Esophagus (tissue), 2 donors: ENCODE measurements around the gene YPEL4. TPM values are rescaled to one million over a fixed set of nuclear protein-coding genes. Genes with fewer than 3 reads are reported as not detected.
A peak's percentile ranks its signal among the peaks of the same experiment; 100 is the strongest.
"Not testable (repeated sequence)": the region's sequence is repeated elsewhere in the genome, so short reads cannot be mapped to it uniquely, and the experiment has no call there.

Experiments
- H3K27ac ChIP-seq, 2 donors: one replicate each; pipeline ENCODE4 v1.5.1; 2013; ENCODE audit warnings: low read depth in 2 of 2, mild to moderate bottlenecking in 2 of 2, inconsistent platforms in 1 of 2, low read length in 1 of 2, moderate library complexity in 1 of 2
- H3K27me3 ChIP-seq, 2 donors: one replicate each; pipeline ENCODE4 v1.6.1; 2013; ENCODE audit warnings: low read length in 2 of 2, control low read depth in 1 of 2, mild to moderate bottlenecking in 1 of 2; ENCODE audit not compliant: insufficient read depth in 2 of 2, control insufficient read depth in 1 of 2
- H3K36me3 ChIP-seq, 2 donors: one replicate each; pipeline ENCODE4 v1.6.1; 2013; ENCODE audit warnings: low read length in 1 of 2; ENCODE audit not compliant: control insufficient read depth in 2 of 2, insufficient read depth in 2 of 2
- H3K4me1 ChIP-seq, 2 donors: one replicate each; pipeline ENCODE4 v1.6.1; 2013; ENCODE audit warnings: low read length in 1 of 2; ENCODE audit not compliant: control insufficient read depth in 2 of 2, insufficient read depth in 2 of 2
- H3K4me3 ChIP-seq, 2 donors: one replicate each; pipeline ENCODE4 v1.5.1; 2013; ENCODE audit warnings: low read length in 2 of 2, mild to moderate bottlenecking in 2 of 2, low read depth in 1 of 2, moderate library complexity in 1 of 2
- H3K9me3 ChIP-seq, 2 donors: one replicate each; pipeline ENCODE4 v1.6.1; 2013; ENCODE audit warnings: mild to moderate bottlenecking in 2 of 2, low read depth in 1 of 2, low read length in 1 of 2, moderate library complexity in 1 of 2; ENCODE audit not compliant: control insufficient read depth in 2 of 2, insufficient read depth in 1 of 2
- WGBS, 2 donors: extraction: QIAGEN DNeasy Blood & Tissue Kit; methylation state at CpG; one replicate each; pipeline ENCODE4 v1.1.7; 2013; 5-methylcytosine and 5-hydroxymethylcytosine counted together
- polyA plus RNA-seq, 2 donors: library from polyadenylated mRNA; stranded (reverse); fragments of 200-250 nt; gene quantifications; one replicate each; pipeline ENCODE4 v1.2.3, GENCODE V29; 2013
- donor health status: healthy with polysubstance abuse.
- donor health status: Bipolar disorder and iron deficiency.

YPEL4 gene
- polyA plus RNA-seq, 2 donors, result 0.35 to 0.39 TPM

DNA sequence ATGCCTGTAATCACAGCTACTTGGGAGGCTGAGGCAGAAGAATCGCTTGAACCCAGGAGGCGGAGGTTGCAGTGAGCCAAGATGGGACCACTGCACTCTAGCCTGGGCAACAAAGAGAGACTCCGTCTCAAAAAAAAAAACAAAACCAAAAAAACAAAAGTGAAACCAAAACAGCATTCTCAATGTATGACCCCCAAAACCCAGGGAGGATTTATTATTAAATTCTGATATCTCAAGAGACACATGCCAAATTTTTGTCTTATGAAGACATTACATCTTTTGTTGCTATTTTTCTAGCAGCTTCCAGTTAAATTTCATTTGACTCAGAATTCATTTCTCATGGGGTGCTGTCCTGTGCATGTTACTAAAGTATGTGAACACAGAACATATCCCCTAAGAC lies 3.0 kb upstream of the YPEL4 start:
- H3K9me3 ChIP-seq, result no peaks in the 10 kb centered on the region
- no peak overlapping the region for H3K4me3 ChIP-seq
- peaks cover 6 to 10% of the 10 kb centered on the region in 2 donors for H3K4me1 ChIP-seq
- 75 to 77% methylated on average over 3 of the region's 3 CpGs for WGBS, 2 donors
- no peaks in the 10 kb centered on the region for H3K36me3 ChIP-seq
- H3K27ac ChIP-seq, result no peak overlapping the region
- H3K27me3 ChIP-seq, result peaks cover 0 to 8% of the 10 kb centered on the region in 2 donors

DNA sequence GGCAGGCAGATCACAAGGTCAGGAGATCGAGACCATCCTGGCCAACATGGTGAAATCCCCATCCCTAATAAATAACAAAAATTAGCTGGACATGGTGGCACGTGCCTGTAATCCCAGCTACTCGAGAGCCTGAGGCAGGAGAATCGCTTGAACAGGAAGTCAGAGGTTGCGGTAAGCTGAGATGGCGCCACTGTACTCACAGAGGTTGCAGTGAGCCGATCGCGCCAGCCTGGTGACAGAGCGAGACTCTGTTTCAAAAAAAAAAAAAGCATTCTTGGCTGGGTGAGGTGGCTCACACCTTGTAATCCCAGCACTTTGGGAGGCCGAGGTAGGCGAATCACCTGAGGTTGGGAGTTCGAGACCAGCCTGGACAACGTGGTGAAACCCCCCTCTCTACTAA lies 2.5 kb upstream of the YPEL4 start:
- not testable (repeated sequence) for H3K4me3 ChIP-seq, H3K9me3 ChIP-seq, H3K27ac ChIP-seq, H3K36me3 ChIP-seq, H3K27me3 ChIP-seq
- peaks cover 6 to 10% of the 10 kb centered on the region in 2 donors for H3K4me1 ChIP-seq
- WGBS, 2 donors, result 80 to 81% methylated on average over 14 of the region's 14 CpGs

DNA sequence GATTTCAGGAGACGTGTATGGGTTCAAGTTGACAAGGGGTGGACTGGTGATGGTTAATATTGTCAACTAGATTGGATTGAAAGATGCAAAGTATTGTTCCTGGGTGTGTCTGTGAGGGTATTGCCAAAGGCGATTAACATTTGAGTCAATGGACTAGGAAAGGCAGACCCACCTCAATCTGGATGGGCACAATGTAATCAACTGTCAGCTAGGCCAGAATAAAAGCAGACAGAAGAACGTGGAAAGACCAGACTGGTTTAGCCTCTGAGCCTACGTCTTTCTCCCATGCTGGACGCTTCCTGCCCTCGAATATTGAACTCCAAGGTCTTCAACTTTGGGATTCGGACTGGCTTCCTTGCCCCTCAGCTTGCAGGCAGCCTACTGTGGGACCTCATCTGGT lies 1.7 kb upstream of the YPEL4 start:
- WGBS, 2 donors, result 75 to 84% methylated on average over 7 of the region's 7 CpGs
- H3K4me1 ChIP-seq, result peaks cover 11 to 17% of the 10 kb centered on the region in 2 donors
- no peaks in the 10 kb centered on the region for H3K9me3 ChIP-seq
- H3K4me3 ChIP-seq, result no peak overlapping the region
- no peaks in the 10 kb centered on the region for H3K36me3 ChIP-seq
- H3K27me3 ChIP-seq, result peaks cover 0 to 8% of the 10 kb centered on the region in 2 donors
- no peak overlapping the region for H3K27ac ChIP-seq

DNA sequence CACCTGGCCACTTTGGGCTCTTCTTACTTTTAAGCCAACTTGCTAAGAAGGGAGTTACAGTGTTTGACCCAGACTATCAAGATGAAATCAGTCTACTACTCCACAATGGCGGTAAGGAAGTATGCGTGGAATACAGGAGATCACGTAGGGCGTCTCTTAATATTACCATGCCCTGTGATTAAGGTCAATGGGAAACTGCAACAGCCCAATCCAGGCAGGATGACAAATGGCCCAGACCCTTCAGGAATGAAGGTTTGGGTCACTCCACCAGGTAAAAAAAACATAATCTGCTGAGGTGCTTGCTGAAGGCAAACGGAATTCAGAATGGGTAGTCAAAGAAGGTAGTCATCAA lies 1.0 kb upstream of the YPEL4 start:
- Histone ChIP-seq H3K36me3 (no peaks in the 10 kb centered on the region), H3K27me3 (peaks cover 0 to 8% of the 10 kb centered on the region in 2 donors), H3K9me3 (no peaks in the 10 kb centered on the region), H3K4me3 (no peak overlapping the region), H3K27ac (no peak overlapping the region), H3K4me1 (peaks cover 13 to 17% of the 10 kb centered on the region in 2 donors)
- WGBS, 2 donors, result 72% methylated on average over 5 of the region's 5 CpGs

DNA sequence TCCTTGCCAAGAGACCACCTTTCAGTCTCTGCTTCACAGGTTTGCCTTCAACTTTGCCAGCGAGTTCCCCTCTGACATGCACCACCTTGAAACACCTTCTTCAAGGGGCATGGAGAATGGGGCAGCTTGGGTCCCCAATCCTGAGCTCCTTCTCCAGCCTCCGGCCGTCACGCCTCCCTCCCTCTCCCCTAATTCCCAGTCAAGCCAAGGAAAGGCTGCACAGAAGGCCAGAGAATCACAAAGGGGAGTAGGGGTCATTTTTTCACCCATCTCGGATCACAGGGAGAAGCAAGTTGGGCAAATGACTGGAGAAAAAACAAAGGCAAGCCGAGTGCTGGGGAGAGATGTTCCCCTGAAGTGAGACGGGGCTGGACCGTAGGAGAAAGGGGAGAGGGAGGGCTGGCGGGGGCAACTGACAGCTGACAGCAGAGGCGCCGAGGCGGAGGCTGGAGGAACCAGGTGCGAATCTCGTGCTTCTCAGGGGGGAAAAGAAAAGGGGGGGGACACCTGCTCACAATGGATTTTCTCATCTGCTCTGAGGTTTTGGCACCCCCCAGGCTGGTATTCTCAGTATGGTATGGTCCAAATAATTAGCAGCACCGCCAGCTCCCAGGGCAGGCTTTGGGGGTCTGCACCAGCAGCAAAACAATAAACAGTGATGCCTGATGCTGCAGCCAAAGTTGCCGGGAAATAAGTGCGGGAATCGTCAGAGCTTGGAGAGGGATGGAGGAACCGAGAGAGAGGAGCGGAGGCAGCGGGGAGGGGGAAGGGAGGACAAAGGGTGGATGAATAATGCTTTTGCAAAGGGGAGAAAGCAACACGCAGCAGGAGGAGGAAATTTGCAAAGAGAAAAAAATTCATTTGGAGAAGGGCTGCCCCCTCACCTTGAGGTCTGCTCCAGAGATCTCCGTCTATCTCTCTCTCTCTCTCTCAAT lies 644 bp downstream of the YPEL4 start:
- 3 to 4% methylated on average over 23 of the region's 23 CpGs for WGBS, 2 donors
- Histone ChIP-seq H3K4me3 (peak overlapping the region; percentile 23 to 32), H3K36me3 (no peaks in the 10 kb centered on the region), H3K9me3 (no peaks in the 10 kb centered on the region), H3K4me1 (peaks cover 17 to 18% of the 10 kb centered on the region in 2 donors), H3K27ac (no peak overlapping the region), H3K27me3 (peaks cover 0 to 8% of the 10 kb centered on the region in 2 donors)

DNA sequence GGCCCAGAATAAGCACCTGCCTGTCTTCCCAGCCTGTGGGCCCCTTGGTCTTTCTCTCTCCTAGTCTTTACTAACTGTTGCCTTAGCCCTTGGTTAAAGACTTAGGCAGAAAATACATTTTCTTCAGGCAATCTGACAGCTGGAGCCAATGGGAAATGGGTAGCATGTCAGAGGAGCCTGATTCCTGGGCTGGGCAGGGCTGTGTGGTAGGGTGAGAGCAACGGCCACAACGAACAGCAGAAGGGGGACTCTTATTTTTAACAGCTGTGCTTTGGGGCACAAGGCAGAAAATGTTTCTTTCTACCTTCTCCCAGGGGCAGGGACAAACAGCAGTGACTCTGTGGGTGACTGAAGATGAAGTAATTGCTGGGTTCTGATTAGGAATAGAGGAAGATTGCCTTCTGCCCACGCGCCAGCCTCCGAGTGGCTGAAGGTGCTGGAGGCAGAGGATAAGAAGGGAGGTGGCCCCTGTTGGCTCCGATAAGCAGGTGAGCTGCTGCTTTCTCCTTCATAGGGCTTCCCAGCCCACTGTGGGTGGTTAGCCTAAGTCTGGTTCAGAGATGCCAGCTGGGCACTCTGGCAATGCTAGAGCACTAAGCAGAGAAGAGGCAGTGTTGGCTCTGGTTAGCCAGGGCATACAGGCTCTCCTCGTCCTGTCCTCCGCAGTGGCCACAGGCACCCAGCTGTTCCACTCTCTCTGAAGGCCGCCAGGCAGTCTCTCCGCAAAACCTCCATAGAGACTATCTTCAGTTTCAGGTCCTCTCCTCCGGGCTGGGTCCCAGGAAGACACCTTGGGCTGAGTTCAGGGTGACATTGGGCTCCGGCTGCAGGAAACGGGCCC lies 1.5 kb downstream of the YPEL4 start:
- H3K4me1 ChIP-seq, result peaks cover 17 to 18% of the 10 kb centered on the region in 2 donors
- no peaks in the 10 kb centered on the region for H3K36me3 ChIP-seq
- no peak overlapping the region for H3K27ac ChIP-seq
- 12 to 14% methylated on average over 13 of the region's 13 CpGs for WGBS, 2 donors
- no peak overlapping the region for H3K4me3 ChIP-seq
- peaks cover 0 to 8% of the 10 kb centered on the region in 2 donors for H3K27me3 ChIP-seq
- no peaks in the 10 kb centered on the region for H3K9me3 ChIP-seq

DNA sequence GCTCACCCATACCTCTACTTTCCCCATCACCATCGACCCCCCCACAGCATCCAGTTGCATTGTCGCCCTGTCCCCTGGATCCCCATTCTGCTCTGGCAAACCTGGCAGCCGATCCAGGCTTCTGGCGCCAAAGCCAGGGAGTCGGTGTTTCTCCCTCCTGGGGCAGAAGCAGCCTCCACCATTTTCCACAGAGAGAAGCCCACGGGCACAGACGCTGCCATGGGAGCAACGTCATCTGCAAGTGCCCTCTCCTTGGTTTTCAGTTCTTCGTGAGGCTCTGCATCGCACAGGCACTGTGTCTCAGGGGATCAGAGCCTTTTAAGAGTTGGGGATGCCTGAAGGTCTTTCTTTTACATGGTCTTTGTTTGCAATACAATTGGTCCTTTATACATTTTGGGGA lies 2.3 kb downstream of the YPEL4 start:
- 7 to 9% methylated on average over 10 of the region's 10 CpGs for WGBS, 2 donors
- peaks cover 0 to 8% of the 10 kb centered on the region in 2 donors for H3K27me3 ChIP-seq
- H3K4me1 ChIP-seq, result peaks cover 17 to 18% of the 10 kb centered on the region in 2 donors
- H3K27ac ChIP-seq, result no peak overlapping the region
- no peaks in the 10 kb centered on the region for H3K36me3 ChIP-seq
- H3K9me3 ChIP-seq, result no peaks in the 10 kb centered on the region
- H3K4me3 ChIP-seq, result no peak overlapping the region

DNA sequence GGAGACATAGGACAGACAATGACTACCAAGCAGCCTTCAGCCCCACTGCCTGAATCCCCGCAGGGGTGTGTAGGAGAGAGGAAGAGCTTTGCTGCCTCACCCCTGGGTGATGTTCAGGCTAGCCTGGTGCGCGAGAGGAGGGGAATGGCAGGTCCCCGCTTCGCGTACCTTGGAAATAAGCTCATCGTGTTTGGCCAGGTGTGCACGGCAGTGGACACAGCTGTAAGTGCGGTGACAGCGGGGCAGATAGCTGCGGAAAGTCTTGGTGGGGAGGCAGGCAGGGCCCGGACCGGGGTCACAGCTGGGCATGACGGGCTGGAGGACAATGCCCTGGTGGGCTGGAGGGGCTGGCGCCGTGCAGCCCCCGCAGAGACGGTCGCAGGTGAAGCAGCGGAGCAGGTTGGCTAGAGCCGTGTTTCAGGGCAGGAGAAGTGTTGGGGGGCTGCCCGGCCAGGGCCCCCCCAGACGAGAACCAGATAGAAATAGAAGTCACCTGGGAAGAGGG lies 2.9 kb downstream of the YPEL4 start:
- Histone ChIP-seq H3K27me3 (peaks cover 0 to 8% of the 10 kb centered on the region in 2 donors), H3K4me1 (peaks cover 17 to 18% of the 10 kb centered on the region in 2 donors)
- WGBS, 2 donors, result 5 to 12% methylated on average over 23 of the region's 23 CpGs

DNA sequence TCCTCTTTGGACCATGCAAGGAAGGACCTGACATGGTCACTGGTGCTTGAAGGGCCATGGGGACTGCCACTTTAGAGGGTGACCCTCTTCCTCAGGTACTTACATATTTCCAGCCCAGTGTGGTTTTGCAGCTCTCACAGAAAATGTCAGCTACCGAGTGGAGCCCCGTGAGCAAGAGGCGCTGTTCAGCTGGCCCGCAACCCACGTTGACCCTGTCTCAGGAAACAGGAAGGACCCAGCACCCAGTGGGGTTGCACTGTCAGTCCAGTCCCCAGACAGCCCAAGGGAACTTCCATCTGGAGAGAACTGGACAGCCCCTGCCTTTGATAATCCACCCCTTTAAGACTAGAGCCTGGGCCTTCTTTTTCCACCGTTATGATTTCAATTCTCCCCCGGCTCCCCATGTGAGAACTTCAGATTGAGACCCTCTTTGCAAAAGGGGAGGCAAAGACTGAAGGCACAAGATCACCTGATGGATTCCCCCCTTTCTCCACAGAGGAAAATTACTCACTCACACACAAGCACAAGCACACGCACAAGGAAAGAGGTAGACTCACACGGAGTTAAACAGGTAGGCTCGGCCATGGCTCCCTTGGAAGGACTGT lies 3.4 kb downstream of the YPEL4 start:
- peak overlapping the region in 1 of 2 donors; percentile 33 for H3K27ac ChIP-seq
- H3K4me3 ChIP-seq, result no peak overlapping the region
- H3K9me3 ChIP-seq, result no peaks in the 10 kb centered on the region
- peaks cover 17 to 18% of the 10 kb centered on the region in 2 donors for H3K4me1 ChIP-seq
- H3K27me3 ChIP-seq, result peaks cover 0 to 8% of the 10 kb centered on the region in 2 donors
- no peaks in the 10 kb centered on the region for H3K36me3 ChIP-seq
- WGBS, 2 donors, result 41 to 42% methylated on average over 10 of the region's 10 CpGs

More for the DNA sequence above, 2.9 kb downstream of the YPEL4 start:
- Histone ChIP-seq H3K36me3 (no peaks in the 10 kb centered on the region), H3K27ac (no peak overlapping the region), H3K9me3 (no peaks in the 10 kb centered on the region), H3K4me3 (no peak overlapping the region)
